ENCODE data around the gene TMEM121B.

The TMEM121B gene

GRCh38 chr22:17120281-17120680, 879 bp downstream of the TMEM121B start:
- no peak overlapping the region for H3K4me3 ChIP-seq (ENCODE audit: low read length)
- TF ChIP-seq ZNF274 (IDR thresholded peaks at IDR 0.05; ENCODE audit: low read depth, low read length) = no peak

DNA sequence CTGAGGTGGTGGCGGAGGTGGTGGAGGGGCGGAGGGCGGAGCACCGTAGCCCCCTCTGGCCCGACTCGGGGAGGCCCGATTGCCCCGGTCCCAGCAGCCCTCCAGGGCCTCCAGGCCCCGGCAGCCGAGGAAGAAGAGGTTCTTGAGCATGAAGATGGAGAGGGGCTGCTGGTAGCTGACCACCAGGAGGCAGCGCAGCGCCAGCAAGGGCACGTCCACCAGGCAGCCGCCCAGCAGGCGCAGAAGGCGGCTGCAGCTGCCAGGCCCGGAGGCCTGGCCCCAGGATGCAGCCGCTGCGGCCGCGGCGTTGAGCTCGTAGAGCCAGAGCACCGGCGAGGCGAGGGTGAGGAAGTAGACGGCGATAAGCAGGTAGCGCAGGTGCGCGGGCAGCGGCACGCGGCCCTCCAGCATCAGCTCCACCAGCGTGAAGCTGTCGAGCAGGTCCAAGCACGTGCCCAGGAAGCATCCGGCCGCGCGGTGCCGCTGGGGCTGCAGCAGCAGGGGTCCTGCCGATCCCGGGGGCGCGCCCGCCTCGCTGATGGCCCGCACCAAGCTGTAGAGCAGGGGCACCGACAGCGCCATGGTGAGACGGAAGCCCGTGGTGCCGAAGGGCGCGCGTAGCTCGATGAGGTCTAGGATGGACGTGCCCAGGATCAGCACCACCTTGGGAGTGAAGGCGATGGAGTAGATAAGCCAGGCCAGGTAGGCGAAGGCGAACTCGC, 1.5 kb downstream of the TMEM121B start:
- H3K4me3 ChIP-seq (ENCODE audit: low read length) = no peak overlapping the region
- no peak for TF ChIP-seq ZNF274 (IDR thresholded peaks at IDR 0.05; ENCODE audit: low read depth, low read length)

GRCh38 chr22:17118342-17118741, 2.8 kb downstream of the TMEM121B start:
- no peak for TF ChIP-seq ZNF274 (IDR thresholded peaks at IDR 0.05; ENCODE audit: low read depth, low read length)
- no peak overlapping the region for H3K4me3 ChIP-seq (ENCODE audit: low read length)

- no peak for TF ChIP-seq ZNF274 (IDR thresholded peaks at IDR 0.05; ENCODE audit: low read depth, low read length)
- H3K4me3 ChIP-seq (ENCODE audit: low read length) = no peak overlapping the region
These were observed 3.3 kb downstream of the TMEM121B start for GRCh38 chr22:17117890-17118289.

DNA sequence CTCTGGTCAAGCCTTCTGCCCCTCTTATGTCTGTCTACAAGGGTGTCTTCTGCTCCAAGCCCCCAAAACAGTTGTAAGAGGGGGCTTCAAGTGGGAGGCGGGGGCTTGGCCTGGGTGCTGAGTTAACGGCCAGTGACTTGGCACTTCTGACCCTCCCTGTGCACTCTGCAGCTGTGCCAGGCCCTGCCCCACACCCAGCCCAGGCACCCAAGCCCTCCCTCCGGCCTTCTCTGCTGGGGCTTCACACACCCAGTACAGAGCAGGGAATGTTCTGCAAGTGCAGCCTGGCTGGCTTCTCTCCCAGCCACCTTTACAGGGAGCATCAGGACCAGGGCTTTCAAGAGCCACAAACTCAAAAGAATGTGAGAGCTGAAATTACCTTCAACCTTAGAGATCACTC, 3.8 kb downstream of the TMEM121B start:
- no peak overlapping the region for H3K4me3 ChIP-seq (ENCODE audit: low read length)
- no peak for TF ChIP-seq ZNF274 (IDR thresholded peaks at IDR 0.05; ENCODE audit: low read depth, low read length)

GRCh38 chr22:17116572-17117330, 4.4 kb downstream of the TMEM121B start:
- no peak for TF ChIP-seq ZNF274 (IDR thresholded peaks at IDR 0.05; ENCODE audit: low read depth, low read length)
- no peak overlapping the region for H3K4me3 ChIP-seq (ENCODE audit: low read length)

DNA sequence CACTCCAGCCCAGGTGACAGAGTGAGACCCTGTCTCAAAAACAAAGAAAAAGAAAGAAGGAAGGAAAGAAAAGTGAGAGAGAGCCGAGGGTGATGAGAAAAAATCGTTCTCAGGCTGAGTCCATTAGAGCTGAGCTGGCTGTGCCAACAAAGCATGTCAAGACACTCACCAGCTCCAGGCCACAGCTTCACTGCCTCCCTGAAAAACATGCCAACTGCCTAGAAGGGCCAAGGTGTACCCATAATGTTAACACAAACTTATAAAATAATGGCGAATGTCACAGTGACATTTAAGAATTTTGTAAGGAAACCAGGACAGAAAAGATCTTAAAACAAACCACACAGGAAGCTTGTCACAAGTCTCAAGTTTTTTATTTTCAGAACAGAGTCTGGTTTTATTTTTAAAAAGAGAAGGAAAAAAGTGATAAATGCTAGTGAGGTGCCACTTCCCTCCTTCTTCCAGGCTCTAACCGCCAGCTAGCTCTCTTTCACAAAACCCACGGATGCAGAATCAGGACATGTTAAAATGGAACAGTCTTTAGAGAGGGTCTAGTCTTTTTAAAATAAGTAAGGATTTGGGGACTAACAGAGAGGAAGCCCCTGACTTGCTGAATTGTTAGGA, 5.1 kb downstream of the TMEM121B start:
- no peak overlapping the region for H3K4me3 ChIP-seq (ENCODE audit: low read length)

DNA sequence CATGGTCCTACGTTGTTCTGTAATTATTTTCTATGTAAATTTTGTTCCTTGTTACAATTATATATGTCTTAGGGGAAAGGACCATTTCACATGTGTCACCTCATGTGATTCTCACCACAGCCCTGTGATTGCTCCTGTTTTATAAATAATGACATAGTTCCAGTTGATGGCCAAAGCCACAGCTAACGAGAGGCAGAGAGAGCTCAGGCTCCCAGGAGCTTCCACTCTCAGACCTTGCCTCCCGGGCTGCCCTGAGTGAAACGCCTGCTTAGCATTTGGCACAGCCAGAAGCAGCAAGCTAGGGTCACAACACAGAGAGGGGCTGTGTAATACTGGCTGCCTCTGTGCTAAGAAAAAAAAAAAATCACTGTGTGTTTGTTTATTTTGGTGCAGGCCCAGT, 5.9 kb downstream of the TMEM121B start:
- TF ChIP-seq ZNF274 (IDR thresholded peaks at IDR 0.05; ENCODE audit: low read depth, low read length) = no peak
- no peak overlapping the region for H3K4me3 ChIP-seq (ENCODE audit: low read length)

More for the DNA sequence above, 5.1 kb downstream of the TMEM121B start:
- no peak for TF ChIP-seq ZNF274 (IDR thresholded peaks at IDR 0.05; ENCODE audit: low read depth, low read length)

DNA sequence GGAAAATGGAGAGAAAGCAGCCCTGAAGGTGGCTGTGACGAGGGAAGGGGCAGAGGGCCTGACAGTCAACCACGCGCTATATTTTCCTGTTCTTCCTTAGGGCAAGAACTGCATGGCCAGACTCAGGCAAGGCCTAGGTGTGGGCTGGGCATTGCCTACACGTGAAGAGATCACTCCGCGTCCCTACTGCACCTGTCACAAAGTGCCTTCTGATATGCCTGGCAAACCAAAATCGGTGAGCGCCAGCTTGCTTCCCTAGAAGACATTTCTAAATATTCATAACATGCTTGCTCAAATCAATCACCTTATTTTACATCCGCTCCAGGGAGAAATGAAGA, 6.3 kb downstream of the TMEM121B start:
- TF ChIP-seq ZNF274 (IDR thresholded peaks at IDR 0.05; ENCODE audit: low read depth, low read length) = no peak
- no peak overlapping the region for H3K4me3 ChIP-seq (ENCODE audit: low read length)

DNA sequence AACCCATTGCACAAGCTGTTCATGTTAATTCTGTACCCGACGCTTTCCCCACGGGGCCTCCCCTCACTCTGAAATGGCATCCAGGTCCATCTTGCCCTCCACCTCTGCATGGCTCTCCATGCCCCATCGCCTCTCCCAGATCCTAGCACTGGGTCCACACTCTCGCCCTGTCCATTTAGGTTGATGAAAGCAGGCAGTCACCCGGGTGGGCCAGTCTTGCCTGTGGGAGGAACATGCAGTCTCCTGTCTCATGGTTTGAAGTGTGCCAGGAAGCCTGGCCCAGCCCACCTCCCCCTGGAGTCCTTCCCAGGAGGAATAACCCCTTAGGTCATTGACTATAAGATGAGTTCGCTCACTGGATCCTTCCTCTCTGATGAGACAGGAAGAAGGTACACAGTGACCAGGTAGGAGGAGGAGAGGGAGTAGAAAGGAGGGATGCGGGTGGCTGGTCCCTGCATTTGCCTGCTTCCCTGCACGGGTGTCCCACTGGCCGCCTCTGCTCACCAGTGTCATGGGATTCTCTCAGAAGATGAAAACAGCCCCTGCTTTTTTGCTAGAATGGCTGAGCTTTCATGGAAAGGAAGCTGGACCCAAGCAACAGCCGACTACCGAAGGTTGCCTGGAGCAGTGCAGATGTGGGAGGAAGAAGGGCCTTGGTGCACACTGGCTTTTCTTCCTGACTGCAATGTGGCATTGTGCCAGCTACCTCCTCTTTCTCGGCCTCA, 6.8 kb downstream of the TMEM121B start:
- no peak for TF ChIP-seq ZNF274 (IDR thresholded peaks at IDR 0.05; ENCODE audit: low read depth, low read length)
- H3K4me3 ChIP-seq (ENCODE audit: low read length) = no peak overlapping the region

GRCh38 chr22:17113600-17113999, 7.6 kb downstream of the TMEM121B start:
- TF ChIP-seq ZNF274 (IDR thresholded peaks at IDR 0.05; ENCODE audit: low read depth, low read length) = no peak
- H3K4me3 ChIP-seq (ENCODE audit: low read length) = no peak overlapping the region

GRCh38 chr22:17112491-17113042, 8.6 kb downstream of the TMEM121B start:
- no peak for TF ChIP-seq ZNF274 (IDR thresholded peaks at IDR 0.05; ENCODE audit: low read depth, low read length)
- H3K4me3 ChIP-seq (ENCODE audit: low read length) = no peak overlapping the region

DNA sequence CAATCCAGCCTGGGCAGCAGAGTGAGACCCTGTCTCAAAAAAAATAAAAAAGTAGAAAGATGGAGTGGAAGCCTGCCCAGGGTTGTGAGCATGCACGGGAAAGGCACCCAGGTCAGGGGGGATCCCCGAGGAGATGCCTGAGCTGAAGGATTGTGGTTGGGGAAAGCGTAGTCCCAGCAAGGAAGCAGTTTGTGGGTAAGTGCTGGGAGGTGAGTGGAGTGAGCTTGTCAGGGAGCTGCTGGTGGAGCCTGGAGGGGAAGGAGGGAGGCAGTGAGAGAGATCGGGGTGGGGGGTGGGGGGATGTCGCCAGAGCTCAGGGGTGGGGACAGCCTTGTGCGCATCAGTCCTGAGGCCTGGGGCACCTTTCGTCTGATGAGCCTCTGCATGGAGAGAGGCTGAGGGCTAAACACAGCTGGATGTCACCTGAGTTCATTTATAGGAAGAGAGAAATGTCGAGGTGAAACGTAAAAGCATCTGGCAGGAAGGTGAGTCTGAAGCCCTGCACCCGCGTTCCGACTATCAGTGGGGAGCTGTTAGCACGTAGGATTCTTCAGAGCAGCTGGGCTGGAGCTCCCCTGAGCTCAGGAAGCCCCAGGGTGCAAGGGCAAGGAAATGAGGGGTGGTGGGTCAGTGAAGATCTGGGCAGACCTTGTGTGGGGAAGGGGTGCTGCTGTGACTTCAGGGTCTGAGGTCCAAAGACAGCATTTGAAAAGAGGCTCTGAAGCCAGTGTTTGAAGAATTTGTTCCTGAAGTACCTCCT, 10.2 kb downstream of the TMEM121B start:
- H3K4me3 ChIP-seq (ENCODE audit: low read length) = no peak overlapping the region
- no peak for TF ChIP-seq ZNF274 (IDR thresholded peaks at IDR 0.05; ENCODE audit: low read depth, low read length)
